ENCODE data around the gene SDHB.

SDHB gene

DNA sequence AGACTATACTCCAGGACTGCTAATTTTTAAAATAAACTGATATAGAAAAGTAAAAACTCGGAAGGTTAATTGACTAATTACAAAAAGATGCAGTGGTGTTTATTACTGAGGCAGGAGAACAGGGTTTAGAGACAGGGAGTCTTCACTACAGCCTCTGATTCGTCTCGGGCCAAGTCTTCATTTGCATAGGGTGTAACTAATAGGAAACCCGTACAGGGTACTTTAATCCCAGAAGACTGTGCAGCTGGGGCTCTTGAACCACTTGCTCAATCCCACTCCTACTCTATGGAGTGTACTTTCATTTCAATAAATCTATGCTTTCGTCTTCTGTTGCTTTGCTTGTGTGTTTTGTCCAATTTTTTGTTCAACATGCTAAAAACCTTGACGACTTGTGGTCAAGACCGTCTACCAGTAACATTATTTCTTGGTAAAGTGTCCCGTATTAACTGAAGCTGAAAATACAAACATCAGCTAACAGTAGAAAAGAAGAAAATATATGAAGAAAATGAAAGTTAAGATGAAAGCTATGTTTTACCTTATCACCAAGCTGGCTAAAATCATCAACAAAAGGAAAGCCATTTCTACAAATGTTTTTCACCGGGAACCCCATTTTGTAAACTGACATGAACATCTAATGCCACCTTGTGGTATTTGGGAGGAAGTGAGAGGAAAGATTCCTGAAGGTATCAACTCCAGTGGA lies 8.0 kb downstream of the SDHB start:
- DNase-seq (ENCODE audit: low spot score) = peak; percentile 81

DNA sequence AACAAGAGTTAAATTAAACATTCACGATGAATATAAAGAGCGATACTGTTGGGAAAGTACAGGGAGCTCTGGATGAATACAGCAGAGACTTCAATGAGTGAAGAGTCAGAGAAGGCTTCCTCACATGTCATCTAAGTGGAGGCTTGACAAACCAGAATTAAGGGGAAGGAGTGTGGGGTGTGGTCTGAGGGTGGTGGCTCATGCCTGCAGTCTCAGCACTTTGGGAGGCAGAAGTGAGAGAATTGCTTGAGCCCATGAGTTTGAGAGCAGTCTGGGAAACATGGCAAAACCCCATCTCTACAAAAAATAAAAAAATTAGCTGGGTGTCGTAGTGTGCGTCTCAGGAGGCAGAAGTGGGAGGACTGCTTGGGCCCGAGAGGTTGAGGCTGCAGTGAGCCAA lies 8.7 kb downstream of the SDHB start:
- DNase-seq (ENCODE audit: low spot score) = no peak

DNA sequence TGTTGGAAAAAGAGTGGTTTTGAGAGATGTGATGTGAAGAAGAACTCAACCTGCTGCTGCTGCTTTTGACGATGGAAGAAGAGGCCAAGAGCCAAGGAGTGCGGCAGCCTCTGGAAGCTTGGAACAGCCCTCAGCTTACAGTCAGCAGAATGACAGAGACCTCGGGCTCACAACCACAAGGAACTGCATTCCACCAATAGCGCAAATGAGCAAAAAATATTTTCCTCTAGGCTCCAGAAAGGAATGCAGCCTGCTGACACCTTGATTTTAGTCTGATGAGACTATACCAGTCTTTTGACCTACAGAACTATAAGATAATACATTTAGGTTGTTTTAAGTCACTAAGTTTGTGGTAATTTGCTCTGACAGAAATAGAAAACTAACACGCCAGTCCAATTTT lies 10.2 kb downstream of the SDHB start:
- DNase-seq (ENCODE audit: low spot score) = no peak

GRCh38 chr1:17040135-17040534 lies 13.7 kb downstream of the SDHB start:
- no peak for DNase-seq (ENCODE audit: low spot score)

GRCh38 chr1:17039522-17039921 lies 14.3 kb downstream of the SDHB start:
- DNase-seq (ENCODE audit: low spot score) = no peak

GRCh38 chr1:17033481-17033880 lies 20.4 kb downstream of the SDHB start:
- DNase-seq (ENCODE audit: low spot score) = no peak

GRCh38 chr1:17032741-17033140 lies 21.1 kb downstream of the SDHB start:
- no peak for DNase-seq (ENCODE audit: low spot score)

- no peak for DNase-seq (ENCODE audit: low spot score)
These were observed 22.4 kb downstream of the SDHB start for GRCh38 chr1:17031436-17031835.

DNA sequence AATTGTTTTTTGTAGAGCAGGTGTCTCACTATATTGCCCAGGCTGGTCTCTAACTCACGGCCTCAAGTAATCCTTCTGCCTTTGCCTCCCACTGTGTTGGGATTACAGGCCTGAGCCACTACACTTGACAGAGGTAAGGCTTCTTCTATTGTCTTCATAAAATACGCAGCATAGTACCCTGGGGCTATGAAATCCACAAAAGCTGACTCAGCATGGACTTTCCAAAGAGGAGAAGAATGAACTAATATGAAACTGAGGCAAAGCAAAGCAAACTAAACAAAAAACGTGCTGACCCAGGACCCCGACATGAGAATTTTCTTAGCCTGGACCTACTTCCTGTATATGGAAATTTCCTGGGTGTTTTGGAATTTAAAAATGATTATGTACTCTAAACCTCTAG lies 23.6 kb downstream of the SDHB start:
- no peak for DNase-seq (ENCODE audit: low spot score)

GRCh38 chr1:17028662-17029188 lies 25.1 kb downstream of the SDHB start:
- no peak for DNase-seq (ENCODE audit: low spot score)

DNA sequence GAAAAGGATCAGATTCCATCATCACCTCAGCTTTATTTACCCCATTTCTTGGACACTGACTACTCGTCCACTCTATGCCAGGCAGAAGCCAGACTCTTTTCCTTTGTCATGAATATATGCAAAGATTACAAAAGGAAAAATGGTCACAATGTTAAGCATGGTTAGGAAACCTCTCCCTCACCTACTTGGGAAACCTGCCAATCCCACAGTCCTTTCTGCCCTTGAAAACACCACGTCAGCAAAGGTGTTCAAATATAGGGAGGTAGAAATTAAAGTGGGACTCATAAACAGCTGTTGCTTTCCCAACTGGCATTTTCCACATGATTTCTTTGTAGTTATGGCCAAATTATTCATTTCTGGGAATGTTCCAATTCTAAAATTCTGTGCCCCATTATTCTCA lies 25.9 kb downstream of the SDHB start:
- no peak for DNase-seq (ENCODE audit: low spot score)

GRCh38 chr1:17027403-17027802 lies 26.4 kb downstream of the SDHB start:
- DNase-seq (ENCODE audit: low spot score) = no peak

DNA sequence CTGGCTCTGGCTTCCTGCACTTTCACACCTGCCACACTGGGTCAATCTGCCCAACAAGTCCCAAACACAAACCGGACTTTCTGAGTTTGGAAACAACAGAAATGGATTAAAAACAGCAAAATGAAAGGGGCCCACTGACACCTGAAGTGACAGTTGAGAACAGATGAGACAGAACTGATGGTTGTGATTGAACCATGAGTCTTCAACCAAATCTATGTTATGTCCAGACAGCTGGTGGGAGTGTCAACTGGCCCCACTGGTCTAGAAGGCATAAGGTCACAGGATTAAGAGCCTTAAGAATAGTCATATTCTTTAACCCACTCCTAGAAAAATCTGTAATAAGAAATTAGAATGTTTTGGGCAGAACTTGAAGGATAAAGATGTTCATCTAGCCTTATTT lies 29.1 kb downstream of the SDHB start:
- no peak for DNase-seq (ENCODE audit: low spot score)

DNA sequence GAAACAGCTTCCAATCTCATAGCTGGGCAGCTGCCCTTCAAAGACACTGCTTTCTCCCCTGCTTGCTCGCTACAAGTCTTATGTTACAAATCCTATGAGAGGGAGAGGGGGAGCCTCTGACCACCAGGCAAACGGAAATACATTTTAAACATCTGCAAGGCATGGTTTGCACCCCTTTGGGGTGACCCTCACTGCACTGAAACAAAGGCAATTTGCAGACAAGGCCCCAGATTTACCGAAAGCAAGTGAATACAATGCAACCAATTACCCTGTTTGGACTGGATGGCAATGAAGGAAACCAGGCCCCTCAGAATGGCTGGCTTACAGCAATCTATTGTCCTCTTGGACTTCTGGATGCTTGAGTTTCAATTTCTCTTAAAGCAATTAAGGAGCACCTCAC lies 30.3 kb downstream of the SDHB start:
- no peak for DNase-seq (ENCODE audit: low spot score)

DNA sequence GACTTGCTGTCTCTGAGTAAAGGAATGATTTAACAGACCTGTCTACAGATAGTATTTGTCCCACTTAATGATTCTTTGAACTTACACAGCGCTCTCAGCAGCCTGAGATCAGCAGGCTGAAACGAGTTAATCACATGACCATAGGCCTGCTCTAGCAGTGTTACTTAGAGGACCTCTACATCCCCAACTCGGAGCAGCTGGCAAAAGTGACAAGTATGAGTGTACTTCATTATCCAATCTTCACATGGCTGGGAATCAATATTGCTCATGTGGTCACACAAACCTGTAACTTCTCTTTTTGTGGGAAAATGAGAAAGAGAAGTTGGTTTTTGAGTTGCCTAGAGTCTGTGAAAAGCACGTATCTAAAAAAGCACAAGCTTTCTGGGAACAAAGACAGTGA lies 30.7 kb downstream of the SDHB start:
- DNase-seq (ENCODE audit: low spot score) = no peak

DNA sequence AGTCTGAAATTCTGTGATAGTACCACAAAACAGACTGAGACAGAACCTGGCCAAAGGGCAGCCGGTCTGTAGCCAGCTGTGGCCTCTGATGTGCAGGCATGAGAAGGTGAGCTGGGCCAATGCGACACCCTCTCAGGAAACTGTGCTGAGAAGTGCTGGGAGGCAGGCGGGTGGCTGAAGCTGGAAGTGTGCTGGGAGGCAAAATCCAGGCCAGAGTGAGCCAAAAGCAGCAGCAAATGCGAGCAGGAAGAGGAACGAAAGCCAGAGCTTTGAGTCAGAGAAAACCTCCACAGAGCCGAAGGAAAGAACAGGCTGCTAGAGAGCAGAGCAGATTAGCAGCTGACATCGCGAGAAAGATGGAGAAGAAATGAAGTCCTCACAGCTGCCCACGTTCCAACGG lies 31.9 kb downstream of the SDHB start:
- DNase-seq (ENCODE audit: low spot score) = no peak

DNA sequence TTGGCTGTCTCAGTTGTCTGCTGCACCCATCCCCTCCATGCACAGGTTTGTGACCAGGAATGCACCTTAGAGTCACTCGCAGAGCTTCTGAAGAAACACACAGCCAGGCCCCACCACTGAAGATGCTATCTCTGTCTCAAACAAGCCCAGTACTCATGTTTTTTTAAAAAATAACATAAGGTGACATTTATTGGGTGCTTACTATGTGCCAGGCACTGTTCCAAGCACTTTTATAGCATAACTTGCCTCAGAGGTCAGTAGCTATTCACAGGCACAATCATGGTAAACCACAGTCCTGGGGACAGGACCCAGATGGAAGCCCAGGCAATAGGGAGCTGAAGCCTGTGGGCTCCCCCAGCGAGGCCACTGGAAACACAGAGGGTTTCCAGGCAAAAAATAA lies 33.3 kb downstream of the SDHB start:
- DNase-seq (ENCODE audit: low spot score) = no peak

DNA sequence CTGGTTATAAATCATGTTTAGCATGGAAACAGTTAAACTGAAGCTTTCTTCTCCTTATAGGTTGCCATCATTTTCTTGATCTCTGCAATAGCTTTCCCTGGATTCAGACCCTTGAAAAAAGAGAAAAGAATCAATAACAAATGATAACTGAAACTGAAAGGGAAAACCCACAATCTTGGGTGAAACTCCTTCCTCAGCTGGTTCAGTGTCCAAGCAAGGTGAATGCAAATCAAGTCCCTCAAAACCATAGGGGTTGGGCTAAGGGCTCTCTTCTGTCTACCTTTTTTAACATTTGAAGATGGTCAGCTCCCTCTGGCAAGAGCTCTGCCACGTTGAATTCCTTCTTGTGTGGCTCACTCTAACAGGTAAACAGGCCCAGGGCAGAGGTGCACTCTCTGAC lies 35.0 kb downstream of the SDHB start:
- no peak for DNase-seq (ENCODE audit: low spot score)

GRCh38 chr1:17017435-17017834 lies 36.4 kb downstream of the SDHB start:
- DNase-seq (ENCODE audit: low spot score) = no peak

DNA sequence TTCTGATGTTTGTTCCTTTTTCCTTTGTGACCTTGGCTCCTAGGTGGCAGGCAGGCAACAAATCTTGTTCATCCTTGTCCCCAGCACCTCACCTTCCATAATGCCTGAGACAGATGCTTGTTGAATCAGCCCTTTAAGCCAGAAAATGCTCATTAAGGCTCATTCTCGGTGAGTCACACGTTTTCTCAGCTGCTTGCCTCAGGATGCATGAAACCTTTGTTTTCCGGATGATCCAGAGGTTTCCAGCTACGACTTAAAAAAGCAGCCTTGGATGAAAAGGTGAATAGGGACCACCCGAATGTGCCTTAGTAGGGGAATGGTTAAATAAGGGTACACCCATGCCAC lies 37.5 kb downstream of the SDHB start:
- DNase-seq (ENCODE audit: low spot score) = peak; percentile 48

DNA sequence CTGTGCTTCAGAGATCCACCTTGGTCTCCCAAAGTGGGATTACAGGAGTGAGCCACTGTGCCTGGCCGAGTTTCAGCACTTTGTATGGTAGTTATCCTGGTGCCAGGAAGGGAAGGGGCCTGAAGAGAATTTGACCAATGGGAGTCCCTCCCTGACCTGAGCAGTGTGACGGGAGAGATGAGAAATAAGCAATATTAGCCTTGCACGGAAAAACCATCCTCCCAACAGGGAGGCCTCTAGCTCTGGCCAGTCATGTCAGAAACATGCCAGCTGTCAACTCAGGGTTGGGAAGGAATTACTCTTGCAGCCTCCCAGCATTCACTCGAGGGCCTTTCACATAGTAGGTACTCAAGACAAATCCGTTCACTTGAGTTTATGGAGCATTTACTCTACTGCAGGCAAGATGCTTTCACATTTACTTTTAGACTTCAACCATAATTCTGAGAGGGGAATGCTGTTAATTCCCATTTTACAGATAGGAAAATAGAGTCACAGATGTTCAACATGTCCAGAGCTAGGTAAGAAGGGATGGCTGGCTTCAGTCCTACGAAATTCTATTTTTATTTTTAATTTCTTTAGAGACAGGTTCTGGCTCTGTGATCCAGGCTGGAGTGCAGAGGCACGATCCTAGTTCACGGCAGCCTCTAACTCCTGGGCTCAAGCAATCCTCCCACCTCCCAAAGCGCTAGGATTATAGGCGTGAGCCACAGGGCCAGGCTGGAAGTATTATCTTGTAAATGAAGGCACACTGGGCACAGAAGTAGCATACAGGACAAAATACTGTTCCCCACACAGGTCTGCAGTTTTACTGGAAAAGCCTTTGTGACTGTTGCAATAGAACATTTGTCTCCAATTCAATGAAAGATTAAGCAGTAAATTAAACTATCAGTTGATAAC lies 38.9 kb downstream of the SDHB start:
- no peak for DNase-seq (ENCODE audit: low spot score)

DNA sequence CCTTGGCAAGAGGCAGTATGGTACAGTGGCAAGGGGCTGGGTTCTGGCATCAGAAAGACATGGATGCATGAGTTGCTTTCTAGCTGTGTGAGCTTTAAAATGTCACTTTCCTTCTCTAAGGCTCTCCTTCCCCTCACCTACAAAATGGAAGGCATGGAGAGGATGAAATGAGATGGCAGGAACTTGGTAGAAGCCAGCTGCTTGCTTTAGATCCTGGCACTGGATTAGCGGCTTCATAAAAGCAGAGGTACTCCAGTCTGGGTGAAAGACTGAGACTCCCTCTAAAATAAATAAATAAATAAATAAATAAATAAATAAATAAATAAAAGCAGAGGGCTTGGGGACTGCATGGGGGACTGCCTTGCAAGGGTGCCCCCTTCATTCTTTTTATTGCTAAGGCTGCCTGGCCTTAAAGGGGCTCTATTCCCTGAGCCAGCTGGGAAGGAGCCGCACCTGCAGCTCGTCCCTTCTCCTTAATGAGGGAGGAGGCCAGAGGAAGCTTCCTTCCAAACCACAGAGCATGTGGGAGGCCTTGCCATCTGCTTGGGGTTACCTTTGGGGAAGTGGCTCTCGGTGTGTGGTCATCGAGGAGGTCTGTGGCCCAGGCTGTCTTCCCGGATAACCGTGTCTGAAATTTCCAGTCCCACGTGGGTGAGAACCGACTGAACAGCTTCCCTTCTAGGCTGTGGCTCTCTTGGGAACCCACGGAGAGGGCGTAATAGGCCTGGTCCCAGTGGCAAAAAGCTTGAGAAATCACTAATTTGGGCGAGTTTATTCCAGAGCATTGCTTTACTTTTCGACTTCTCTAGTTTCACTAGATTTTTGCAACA lies 40.1 kb downstream of the SDHB start:
- DNase-seq (ENCODE audit: low spot score) = no peak
